Erythroblast (primary cell): ENCODE results near the gene GSC2.

Experiments
- GATA1 ChIP-seq: IDR thresholded peaks from 2 replicates; pipeline ENCODE4 v1.6.1; 2011; ENCODE audit warnings: low read depth, mild to moderate bottlenecking, control low read depth, low read length, moderate library complexity
- POLR2A ChIP-seq: IDR thresholded peaks from 2 replicates; pipeline ENCODE4 v1.6.1; 2011; ENCODE audit warnings: mild to moderate bottlenecking, low read length

- TF ChIP-seq POLR2A = peak; percentile 5
- no peak for TF ChIP-seq GATA1
These were observed 26.1 kb upstream of the GSC2 start for GRCh38 chr22:19176175-19176643.
